Measurements from ENCODE around the gene DYNC1I1.

GRCh38 chr7:95897557-95898251, 125.3 kb downstream of the DYNC1I1 start:
- TF ChIP-seq CTCF (conservative IDR thresholded peaks at IDR 0.05; ENCODE audit: low read depth, low read length) (no peak), EZH2 (IDR thresholded peaks at IDR 0.05; ENCODE audit: borderline replicate concordance, low read depth, low read length, poor library complexity, severe bottlenecking) (no peak)

Data from A673 (cell line).